T-helper 17 cell (primary cell): ENCODE measurements around the gene SPTA1. TPM values are rescaled to one million over a fixed set of nuclear protein-coding genes. Genes with fewer than 3 reads are reported as not detected.

Experiments used
- ATAC-seq: fragments of 150-1000 bp; cut with Tn5 transposase; 2 replicates; pipeline ENCODE4 v1.10.0; 2021; ENCODE audit warnings: mild to moderate bottlenecking, moderate library complexity
- DNase-seq, 3 donors: peaks; one replicate each; pipeline versions ENCODE4 v3.0.0 to v3.0.0-alpha.2; 2020 to 2021
- H3K9me3 ChIP-seq: one replicate; pipeline ENCODE4 v1.7.0; 2013; ENCODE audit warnings: low read length, mild to moderate bottlenecking; ENCODE audit not compliant: control insufficient read depth, poor library complexity, severe bottlenecking
- H3K27ac Mint-ChIP-seq: one replicate; pipeline ENCODE4 v1.8.0; 2022; ENCODE audit warnings: mild to moderate bottlenecking, moderate library complexity, mixed read lengths
- H3K27me3 Mint-ChIP-seq: one replicate; pipeline ENCODE4 v1.8.0; 2022; ENCODE audit warnings: mixed read lengths
- H3K36me3 Mint-ChIP-seq: one replicate; pipeline ENCODE4 v1.8.0; 2022; ENCODE audit warnings: low read depth, mixed read lengths
- H3K4me1 Mint-ChIP-seq: one replicate; pipeline ENCODE4 v1.8.0; 2022; ENCODE audit warnings: mild to moderate bottlenecking, mixed read lengths
- H3K4me3 Mint-ChIP-seq: one replicate; pipeline ENCODE4 v1.8.0; 2022; ENCODE audit warnings: mild to moderate bottlenecking, moderate library complexity, mixed read lengths
- total RNA-seq, 4 donors: library from RNA in 2 of 4; stranded (reverse) in 2 of 4; gene quantifications; one replicate each; pipeline ENCODE4 v1.2.3 and lab custom pipeline; 2022 to 2026

Gene SPTA1
- total RNA-seq, 2 donors from 2014 or later = not detected

DNA sequence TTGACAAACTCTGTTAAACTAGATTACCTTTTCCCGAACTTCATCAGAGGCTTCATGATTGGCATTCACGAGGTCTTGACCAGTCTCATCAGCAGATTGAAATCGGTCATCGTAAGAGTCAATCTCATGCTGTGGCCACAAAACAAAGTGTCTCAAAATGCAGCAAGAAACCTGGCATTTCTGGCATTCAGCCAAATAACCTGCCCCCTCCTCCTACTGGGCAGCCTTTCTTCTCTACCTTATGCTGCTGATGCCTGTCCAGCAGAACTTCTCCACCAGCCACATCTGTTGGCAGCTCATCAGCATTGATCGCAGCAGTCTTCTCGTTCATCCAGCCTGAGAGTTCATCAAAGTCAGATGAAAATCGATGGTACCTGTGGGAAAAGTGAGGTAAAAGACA, 12.2 kb downstream of the SPTA1 start:
- H3K4me1 Mint-ChIP-seq = peaks cover 3% of the 10 kb centered on the region
- no peak overlapping the region for H3K4me3 Mint-ChIP-seq
- H3K9me3 ChIP-seq = no peaks in the 10 kb centered on the region
- DNase-seq (no peak), ATAC-seq (no peak)
- no peak overlapping the region for H3K27ac Mint-ChIP-seq
- H3K27me3 Mint-ChIP-seq = peaks cover 34% of the 10 kb centered on the region
- H3K36me3 Mint-ChIP-seq = peaks cover 6% of the 10 kb centered on the region

DNA sequence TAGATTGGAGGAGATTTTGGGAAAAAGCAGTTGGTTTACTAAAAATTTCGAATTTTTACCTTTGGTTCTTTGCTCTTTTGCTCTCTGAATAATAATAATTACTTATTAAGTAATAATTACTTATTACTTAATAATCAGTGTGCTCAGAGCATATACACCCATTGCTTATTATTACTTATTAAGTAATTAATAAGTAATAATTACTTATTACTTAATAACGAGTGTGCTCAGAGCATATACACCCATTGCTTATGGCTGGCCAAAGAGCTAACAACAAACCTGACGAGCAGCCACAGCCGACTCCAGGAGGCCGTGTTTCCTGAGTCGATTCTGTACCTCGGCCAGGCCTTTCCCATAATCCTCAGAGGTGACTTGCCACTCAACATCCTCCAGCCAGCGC, 20.5 kb downstream of the SPTA1 start:
- Mint-ChIP-seq H3K36me3 (no peaks in the 10 kb centered on the region), H3K27me3 (peaks cover 14% of the 10 kb centered on the region), H3K27ac (no peak overlapping the region), H3K4me1 (no peaks in the 10 kb centered on the region), H3K4me3 (no peak overlapping the region)
- no peaks in the 10 kb centered on the region for H3K9me3 ChIP-seq
- ATAC-seq = no peak
- no peak for DNase-seq

DNA sequence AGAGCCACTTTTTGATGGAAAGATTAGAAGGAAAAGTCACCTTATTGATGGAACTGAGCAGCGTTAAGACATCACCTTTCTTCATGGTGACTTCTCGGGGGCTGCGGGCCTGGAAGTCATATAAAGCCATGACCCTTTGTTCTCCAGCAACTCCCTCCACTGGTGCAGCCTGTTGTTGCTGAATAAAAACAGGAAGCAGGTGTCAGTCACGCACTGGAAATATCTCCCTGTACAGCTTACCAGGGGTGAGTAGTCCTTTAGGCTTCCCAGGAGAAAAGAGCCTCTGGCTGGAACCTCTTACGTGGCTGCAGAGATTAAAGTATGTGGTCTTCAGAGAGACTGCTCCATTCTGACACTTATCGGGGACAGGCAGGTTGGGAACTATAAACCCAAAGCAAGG, 31.9 kb downstream of the SPTA1 start:
- H3K27me3 Mint-ChIP-seq = peaks cover 6% of the 10 kb centered on the region
- H3K4me3 Mint-ChIP-seq = no peak overlapping the region
- no peak overlapping the region for H3K27ac Mint-ChIP-seq
- H3K4me1 Mint-ChIP-seq = peaks cover 12% of the 10 kb centered on the region
- H3K9me3 ChIP-seq = no peaks in the 10 kb centered on the region
- ATAC-seq = no peak
- DNase-seq = no peak
- H3K36me3 Mint-ChIP-seq = peaks cover 3% of the 10 kb centered on the region

DNA sequence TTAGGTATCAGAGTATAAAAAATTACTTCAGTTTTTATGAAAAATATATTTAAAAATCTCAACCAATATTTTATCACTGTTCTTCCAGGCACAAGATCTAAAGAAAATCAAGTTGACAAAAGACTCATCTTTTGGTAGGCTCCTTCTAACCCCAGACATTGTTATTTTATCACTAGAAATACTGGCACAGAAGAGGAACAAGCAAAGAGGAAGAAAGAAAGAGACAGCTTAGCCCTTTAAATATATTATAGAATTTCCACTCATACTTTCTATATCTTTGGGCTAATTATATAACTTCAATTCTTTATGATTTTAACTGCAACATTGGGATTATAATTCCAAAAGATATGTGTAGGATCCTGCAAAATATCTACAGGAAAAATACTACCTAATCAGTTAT, 32.4 kb downstream of the SPTA1 start:
- DNase-seq (no peak), ATAC-seq (no peak)
- Mint-ChIP-seq H3K27ac (no peak overlapping the region), H3K36me3 (peaks cover 3% of the 10 kb centered on the region), H3K4me1 (peaks cover 12% of the 10 kb centered on the region), H3K4me3 (no peak overlapping the region), H3K27me3 (peaks cover 6% of the 10 kb centered on the region)
- no peaks in the 10 kb centered on the region for H3K9me3 ChIP-seq

DNA sequence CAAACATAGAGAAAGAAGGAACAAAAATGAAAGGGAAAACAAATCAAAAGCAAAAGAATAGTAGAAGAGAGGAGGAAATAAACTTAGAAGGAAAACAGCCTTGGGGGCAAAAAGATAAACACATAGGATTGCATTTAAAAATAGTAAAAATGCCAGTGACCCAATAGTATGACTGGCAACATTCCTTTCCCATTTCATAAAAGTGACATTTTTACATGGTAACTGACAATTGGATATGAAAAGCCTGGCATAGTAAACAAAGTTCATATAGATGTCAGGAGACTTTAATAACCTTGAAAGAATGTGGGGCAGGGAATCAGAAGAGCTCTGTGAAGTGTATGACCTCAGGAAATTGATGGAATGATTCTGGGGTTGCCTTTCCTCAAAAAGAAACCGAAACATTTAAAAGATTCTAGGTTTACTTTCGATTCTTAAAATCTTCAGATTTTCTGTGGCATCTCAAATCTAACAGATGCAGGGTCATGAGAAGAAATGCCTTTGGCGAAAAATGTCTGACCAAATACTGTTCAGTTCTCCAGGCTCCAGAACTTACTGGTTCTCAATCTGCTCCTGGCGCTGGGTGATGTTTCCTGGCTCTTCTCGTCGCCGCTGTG, 33.7 kb downstream of the SPTA1 start:
- ATAC-seq (no peak), DNase-seq (no peak)
- no peak overlapping the region for H3K27ac Mint-ChIP-seq
- H3K27me3 Mint-ChIP-seq = peaks cover 6% of the 10 kb centered on the region
- H3K9me3 ChIP-seq = no peaks in the 10 kb centered on the region
- H3K36me3 Mint-ChIP-seq = peaks cover 3% of the 10 kb centered on the region
- peaks cover 12% of the 10 kb centered on the region for H3K4me1 Mint-ChIP-seq
- H3K4me3 Mint-ChIP-seq = no peak overlapping the region

DNA sequence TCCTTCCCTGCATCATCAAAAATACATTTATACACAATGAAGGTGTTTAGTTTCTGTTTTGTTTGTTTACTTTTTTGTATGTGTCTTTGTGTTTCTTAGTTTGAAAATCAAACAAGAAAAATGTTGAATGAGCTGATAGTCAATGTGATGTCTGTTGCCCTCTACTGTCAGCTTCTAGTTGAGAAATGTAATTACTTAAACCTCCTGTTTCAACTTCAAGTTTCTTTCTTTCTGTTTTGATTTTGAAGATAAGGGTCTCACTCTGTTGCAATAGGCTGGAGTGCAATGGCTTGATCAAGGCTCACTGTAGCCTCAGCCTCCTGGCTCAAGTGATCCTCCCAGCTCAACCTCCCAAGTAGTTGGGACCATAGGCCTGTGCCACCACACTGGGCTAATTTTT, 37.5 kb downstream of the SPTA1 start:
- Mint-ChIP-seq H3K4me1 (peaks cover 22% of the 10 kb centered on the region), H3K36me3 (peaks cover 3% of the 10 kb centered on the region), H3K27ac (peak overlapping the region; percentile 57), H3K27me3 (peaks cover 6% of the 10 kb centered on the region), H3K4me3 (no peak overlapping the region)
- DNase-seq (no peak), ATAC-seq (no peak)
- H3K9me3 ChIP-seq = no peaks in the 10 kb centered on the region

DNA sequence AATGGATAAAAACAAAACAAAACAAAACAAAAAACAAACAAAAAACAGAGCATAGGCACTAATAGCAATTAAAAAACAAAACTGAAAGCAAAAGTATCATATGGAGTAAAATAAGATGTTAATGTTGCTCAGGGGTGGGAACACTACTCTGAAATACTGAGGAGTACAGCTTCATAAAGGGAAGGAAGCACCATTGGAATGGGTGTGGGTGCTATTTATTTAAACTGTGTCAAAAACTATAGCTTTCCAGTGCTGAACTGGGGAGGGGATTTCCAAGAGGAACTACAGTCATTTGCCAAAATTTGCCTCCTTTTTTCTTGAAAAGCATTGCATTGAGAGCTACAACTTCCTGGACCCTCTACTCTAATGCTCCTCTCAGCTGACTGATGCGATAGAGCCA, 40.0 kb downstream of the SPTA1 start:
- ATAC-seq = no peak
- Mint-ChIP-seq H3K27me3 (peaks cover 4% of the 10 kb centered on the region), H3K4me1 (peaks cover 17% of the 10 kb centered on the region), H3K27ac (no peak overlapping the region), H3K4me3 (peak overlapping the region; percentile 68), H3K36me3 (no peaks in the 10 kb centered on the region)
- no peak for DNase-seq
- H3K9me3 ChIP-seq = no peaks in the 10 kb centered on the region

DNA sequence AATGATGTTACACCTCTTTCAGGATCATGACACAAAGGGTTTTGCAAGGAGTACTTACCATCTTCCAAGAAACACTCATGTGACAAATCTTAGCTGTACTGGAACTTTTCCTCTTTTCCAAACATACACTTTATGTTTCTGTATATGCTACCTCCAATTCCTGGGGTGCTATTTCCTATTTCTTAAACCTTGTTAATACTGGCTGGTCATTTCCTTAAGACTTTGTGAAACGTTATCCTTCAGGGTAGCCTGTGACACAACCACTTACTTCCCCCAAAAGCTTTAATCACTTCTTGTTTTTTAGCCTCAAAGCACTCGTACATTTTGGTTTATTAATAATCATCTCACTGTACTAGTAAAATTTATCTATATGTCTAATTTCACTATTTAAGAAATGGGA, 42.1 kb downstream of the SPTA1 start:
- Mint-ChIP-seq H3K27ac (no peak overlapping the region), H3K4me3 (no peak overlapping the region), H3K4me1 (peaks cover 13% of the 10 kb centered on the region), H3K36me3 (no peaks in the 10 kb centered on the region), H3K27me3 (no peaks in the 10 kb centered on the region)
- no peak for DNase-seq
- no peak for ATAC-seq
- H3K9me3 ChIP-seq = no peaks in the 10 kb centered on the region

DNA sequence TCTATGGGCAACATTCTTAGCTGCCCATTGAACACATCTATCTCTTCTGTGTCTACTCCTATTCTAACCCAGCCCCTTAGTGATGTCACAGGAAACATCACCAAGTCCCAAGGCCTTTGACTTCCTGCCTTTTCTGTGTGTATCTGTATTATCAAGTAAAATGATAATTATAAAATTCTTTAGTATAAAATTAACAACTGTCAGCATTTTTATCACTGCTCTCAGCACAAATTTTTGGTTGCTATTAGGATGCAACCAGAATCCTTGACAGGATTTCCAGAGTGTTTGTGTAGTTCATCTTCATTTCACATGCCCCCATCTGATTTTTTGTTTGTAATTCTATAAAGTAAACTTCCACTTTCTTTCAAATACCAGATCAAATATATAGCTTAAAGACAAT, 47.6 kb downstream of the SPTA1 start:
- Mint-ChIP-seq H3K27ac (no peak overlapping the region), H3K27me3 (peaks cover 20% of the 10 kb centered on the region), H3K36me3 (no peaks in the 10 kb centered on the region), H3K4me1 (no peaks in the 10 kb centered on the region), H3K4me3 (no peak overlapping the region)
- H3K9me3 ChIP-seq = no peaks in the 10 kb centered on the region
- DNase-seq (no peak), ATAC-seq (no peak)

DNA sequence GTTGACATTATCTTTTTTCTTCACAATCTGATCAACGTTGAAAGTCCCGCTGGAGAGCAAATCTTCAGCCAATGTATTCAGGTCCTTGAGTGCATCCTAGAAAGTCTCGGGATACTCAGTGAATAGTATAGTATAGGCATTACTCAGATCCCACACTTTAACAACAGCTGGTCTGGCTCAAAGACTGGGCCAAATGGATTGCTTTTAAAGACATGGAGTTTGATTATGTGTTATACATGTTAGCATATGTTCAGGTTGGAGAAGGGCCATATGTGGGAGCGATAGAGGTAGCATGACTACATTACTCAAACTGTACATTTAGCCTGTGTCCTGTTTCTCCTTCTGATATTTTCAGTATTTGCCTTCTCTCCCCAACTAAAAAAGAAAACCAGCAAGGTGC, 48.4 kb downstream of the SPTA1 start:
- DNase-seq = no peak
- H3K4me1 Mint-ChIP-seq = no peaks in the 10 kb centered on the region

DNA sequence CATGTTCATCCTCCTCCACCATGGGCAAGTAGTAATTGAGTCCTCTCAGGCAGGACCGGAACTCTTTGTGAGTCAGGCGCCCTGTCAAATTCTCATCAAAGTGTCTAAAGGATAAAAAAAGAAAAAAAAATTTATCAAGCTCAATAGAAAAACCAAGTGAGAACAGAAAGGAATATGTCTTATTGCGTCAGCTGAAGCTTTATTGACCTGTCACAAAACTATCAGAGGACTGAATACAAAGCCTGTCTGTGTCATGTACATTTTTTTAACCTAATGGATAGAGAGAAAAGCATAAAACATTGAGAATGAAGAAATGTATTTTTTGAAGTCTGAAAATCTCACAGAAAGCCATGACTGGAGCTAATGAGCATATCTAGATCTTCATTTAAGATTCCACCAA, 72.8 kb downstream of the SPTA1 start:
- DNase-seq = no peak
- no peak overlapping the region for H3K27ac Mint-ChIP-seq
- H3K9me3 ChIP-seq = no peaks in the 10 kb centered on the region
- H3K27me3 Mint-ChIP-seq = peaks cover 30% of the 10 kb centered on the region
- no peak overlapping the region for H3K4me3 Mint-ChIP-seq
- H3K4me1 Mint-ChIP-seq = no peaks in the 10 kb centered on the region
- no peak for ATAC-seq
- H3K36me3 Mint-ChIP-seq = no peaks in the 10 kb centered on the region

More for the DNA sequence above, 48.4 kb downstream of the SPTA1 start:
- no peak overlapping the region for H3K27ac Mint-ChIP-seq
- no peaks in the 10 kb centered on the region for H3K36me3 Mint-ChIP-seq
- H3K27me3 Mint-ChIP-seq = peaks cover 20% of the 10 kb centered on the region
- no peaks in the 10 kb centered on the region for H3K9me3 ChIP-seq
- H3K4me3 Mint-ChIP-seq = no peak overlapping the region
- ATAC-seq = no peak

DNA sequence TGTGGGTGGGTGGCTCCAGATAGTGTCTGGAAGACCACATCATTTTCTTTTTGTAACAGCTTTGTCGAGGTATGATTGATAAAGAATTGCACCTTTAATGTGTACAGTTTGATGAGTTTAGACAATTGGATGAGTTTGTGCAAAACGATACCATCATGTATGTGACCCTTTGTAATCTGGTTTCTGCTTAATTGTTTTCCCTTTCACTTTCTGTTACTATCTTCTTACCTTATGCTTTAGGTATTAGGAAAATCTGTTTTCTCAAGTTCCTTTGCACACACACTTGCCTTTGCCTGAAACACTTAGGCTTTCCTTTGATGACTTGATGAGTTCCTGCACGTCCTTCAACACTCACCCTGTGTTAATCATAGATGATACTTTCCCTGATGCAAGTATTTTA, 74.6 kb downstream of the SPTA1 start:
- Mint-ChIP-seq H3K36me3 (no peaks in the 10 kb centered on the region), H3K4me3 (no peak overlapping the region), H3K27ac (no peak overlapping the region), H3K27me3 (peaks cover 17% of the 10 kb centered on the region), H3K4me1 (no peaks in the 10 kb centered on the region)
- no peak for DNase-seq
- no peak for ATAC-seq
- H3K9me3 ChIP-seq = no peaks in the 10 kb centered on the region

DNA sequence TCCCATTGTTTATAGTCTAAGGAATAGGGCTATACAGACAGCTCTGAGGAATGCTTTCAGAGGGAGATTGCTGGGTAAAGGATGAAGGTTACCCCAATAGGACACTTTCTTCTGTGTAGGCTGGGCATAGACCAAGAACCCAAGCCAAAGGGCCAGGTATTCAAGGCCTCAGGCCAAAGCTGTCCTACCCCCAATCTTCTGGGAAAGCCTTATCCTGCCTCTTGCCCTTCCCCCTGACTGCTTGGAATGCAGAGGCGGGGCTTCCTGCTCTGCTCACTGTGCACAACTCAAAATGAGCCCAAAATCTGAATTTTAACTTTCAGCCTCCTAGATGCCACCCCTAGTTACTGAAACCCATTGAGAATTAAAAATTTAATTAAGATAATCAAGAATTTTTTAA, 79.2 kb downstream of the SPTA1 start:
- DNase-seq (no peak), ATAC-seq (no peak)
- H3K4me3 Mint-ChIP-seq = no peak overlapping the region
- no peaks in the 10 kb centered on the region for H3K36me3 Mint-ChIP-seq
- H3K9me3 ChIP-seq = no peaks in the 10 kb centered on the region
- H3K27ac Mint-ChIP-seq = no peak overlapping the region
- H3K4me1 Mint-ChIP-seq = no peaks in the 10 kb centered on the region
- H3K27me3 Mint-ChIP-seq = peaks cover 5% of the 10 kb centered on the region

DNA sequence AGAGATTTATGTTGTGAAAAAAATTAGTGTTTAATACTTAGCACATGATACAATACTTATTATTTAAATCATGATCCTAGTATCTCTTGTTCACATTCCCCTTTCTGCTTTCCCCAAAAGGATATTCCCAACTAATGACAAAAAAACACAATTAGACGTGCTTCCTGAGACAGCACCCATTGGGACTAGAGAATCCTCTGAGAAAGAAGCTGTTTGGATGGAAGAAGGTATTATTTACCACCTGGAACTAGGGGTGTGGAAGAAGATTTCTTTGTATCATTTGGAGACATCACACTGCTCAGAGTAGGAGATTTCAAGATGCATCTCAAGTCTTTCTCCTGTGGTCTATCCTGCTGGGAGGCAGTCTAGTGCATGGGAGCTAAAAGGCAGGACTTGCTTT, 81.5 kb downstream of the SPTA1 start, which contains the start of gene OR10Z1:
Gene OR10Z1 (plus strand): TSS at position 301 of the 400 bp plus-strand sequence. CDS start 1,171 bp downstream, outside the sequence.
- Mint-ChIP-seq H3K27ac (no peak within 1 kb of the TSS), H3K27me3 (peaks cover 5% of the 10 kb centered on the region), H3K36me3 (no peaks in the 10 kb centered on the region), H3K4me3 (no peak within 1 kb of the TSS), H3K4me1 (no peaks in the 10 kb centered on the region)
- no peak for ATAC-seq
- DNase-seq = no peak
- H3K9me3 ChIP-seq = no peaks in the 10 kb centered on the region
